ENCODE data around the gene LETM1. TPM values are rescaled to one million over a fixed set of nuclear protein-coding genes. Genes with fewer than 3 reads are reported as not detected.
A peak's percentile ranks its signal among the peaks of the same experiment; 100 is the strongest.

LETM1 gene
- total and polyA plus RNA-seq, 2 experiments from 2014 or later = 23.3 to 68.9 TPM

- Mint-ChIP-seq H3K4me1 (no peaks in the 10 kb centered on the region; the same call in 2 of the 3 replicates), H3K36me3 (ENCODE audit: low read depth) (no peaks in the 10 kb centered on the region), H3K27ac (no peak overlapping the region), H3K9me3 (no peaks in the 10 kb centered on the region), H3K4me3 (peak overlapping the region; percentile 53; the same call in 2 of the 3 replicates), H3K27me3 (ENCODE audit: insufficient read depth, low read depth, poor library complexity) (peaks cover 28% of the 10 kb centered on the region)
- Histone ChIP-seq H3K27ac (ENCODE audit: low read depth) (no peak overlapping the region), H3K4me1 (ENCODE audit: insufficient read depth) (0 out of 2 replicates have a peak, but pooled peaks cover 4% of the 10 kb centered on the region), H3K27me3 (ENCODE audit: insufficient read depth) (peaks cover 49% of the 10 kb centered on the region), H3K36me3 (ENCODE audit: insufficient read depth) (no peaks in the 10 kb centered on the region), H3K9me2 (ENCODE audit: insufficient read depth) (no peaks in the 10 kb centered on the region), H3K4me3 (peak overlapping the region; percentile 67), H2AFZ (no peak overlapping the region), H3K79me2 (replicated peaks; ENCODE audit: insufficient read depth) (no peaks in the 10 kb centered on the region), H4K20me1 (replicated peaks; ENCODE audit: insufficient read depth) (peaks cover 4% of the 10 kb centered on the region; the same call in 1 of the 2 replicates), H3K4me2 (peak overlapping the region; percentile 90), H3F3A (replicated peaks; ENCODE audit: low read depth) (no peaks in the 10 kb centered on the region)
- DNase-seq (ENCODE audit: low spot score) (no peak), ATAC-seq (peak; percentile 1; the same call in 2 of the 3 replicates)
- TF ChIP-seq EZH2phosphoT487 (IDR thresholded peaks at IDR 0.05; ENCODE audit: unreplicated experiment) (peak; percentile 44), JUNB (IDR thresholded peaks at IDR 0.05; ENCODE audit: unreplicated experiment) (no peak), ZNF462 (CRISPR knock-in tag; IDR thresholded peaks at IDR 0.05) (no peak)
These were observed 61.1 kb downstream of the LETM1 start for GRCh38 chr4:1794809-1795298.

All from GM23338 (cell line).